Large intestine (tissue), 12 donors: ENCODE data around the gene MEN1. TPM values are rescaled to one million over a fixed set of nuclear protein-coding genes. Genes with fewer than 3 reads are reported as not detected.

ENCODE experiments used
- DNase-seq, 2 donors: peaks; one replicate each; pipeline versions ENCODE4 v3.0.0 to v3.0.0-alpha.2; 2013
- H3K27ac ChIP-seq: one replicate; pipeline ENCODE4 v1.5.1; 2013; ENCODE audit warnings: low read length
- H3K27me3 ChIP-seq: 2 replicates; pipeline ENCODE4 v1.6.1; 2013; ENCODE audit warnings: low read length; ENCODE audit not compliant: control insufficient read depth, insufficient read depth
- H3K36me3 ChIP-seq: 2 replicates; pipeline ENCODE4 v1.6.1; 2013; ENCODE audit warnings: low read length; ENCODE audit not compliant: control insufficient read depth, insufficient read depth
- H3K4me1 ChIP-seq: one replicate; pipeline ENCODE4 v1.6.1; 2013; ENCODE audit warnings: low read length; ENCODE audit not compliant: control insufficient read depth, insufficient read depth
- H3K4me3 ChIP-seq: one replicate; pipeline ENCODE4 v1.5.1; 2013; ENCODE audit warnings: low read length
- H3K9me3 ChIP-seq: one replicate; pipeline ENCODE4 v1.6.1; 2013; ENCODE audit warnings: mild to moderate bottlenecking, low read depth, low read length, moderate library complexity; ENCODE audit not compliant: control insufficient read depth
- WGBS: methylation state at CpG from one replicate; pipeline ENCODE4 v1.1.5; 2013; ENCODE audit warnings: low lambda C conversion rate; ENCODE audit not compliant: insufficient coverage; 5-methylcytosine and 5-hydroxymethylcytosine counted together
- long read RNA-seq, 11 donors: transcript quantifications; one replicate each; lab custom pipeline, GENCODE V29; 2026
- polyA plus RNA-seq: library from polyadenylated mRNA; unstranded; fragments of 120-200 nt; gene quantifications from one replicate; pipeline ENCODE4 v1.2.1, GENCODE V29; 2013

Gene MEN1
- 29.0 TPM for polyA plus RNA-seq
- long read RNA-seq, donor 1, partial matches to known transcripts: 0 of 2 reads
- long read RNA-seq, donor 1, other reads (novel, unspliced or antisense): 0 of 2 reads
- long read RNA-seq, donor 2, transcript MEN1-207 (9 exons, 3,150 nt): major isoform, 5 of 10 reads
- long read RNA-seq, donor 2, partial matches to known transcripts: 0 of 10 reads
- long read RNA-seq, donor 2, other reads (novel, unspliced or antisense): 0 of 10 reads
- long read RNA-seq, donor 3: 0 reads
- long read RNA-seq, donor 4: 0 reads
- long read RNA-seq, donor 5: 0 reads
- long read RNA-seq, donor 6, partial matches to known transcripts: 11 of 17 reads
- long read RNA-seq, donor 6, other reads (novel, unspliced or antisense): 0 of 17 reads
- long read RNA-seq, donor 7: 0 reads
- long read RNA-seq, donor 8, partial matches to known transcripts: 0 of 3 reads
- long read RNA-seq, donor 8, other reads (novel, unspliced or antisense): 0 of 3 reads
- long read RNA-seq, donor 9, partial matches to known transcripts: 5 of 8 reads
- long read RNA-seq, donor 9, other reads (novel, unspliced or antisense): 0 of 8 reads
- long read RNA-seq, donor 10, partial matches to known transcripts: 0 of 1 reads
- long read RNA-seq, donor 10, other reads (novel, unspliced or antisense): 0 of 1 reads
- long read RNA-seq, donor 11, partial matches to known transcripts: 0 of 1 reads
- long read RNA-seq, donor 11, other reads (novel, unspliced or antisense): 0 of 1 reads

DNA sequence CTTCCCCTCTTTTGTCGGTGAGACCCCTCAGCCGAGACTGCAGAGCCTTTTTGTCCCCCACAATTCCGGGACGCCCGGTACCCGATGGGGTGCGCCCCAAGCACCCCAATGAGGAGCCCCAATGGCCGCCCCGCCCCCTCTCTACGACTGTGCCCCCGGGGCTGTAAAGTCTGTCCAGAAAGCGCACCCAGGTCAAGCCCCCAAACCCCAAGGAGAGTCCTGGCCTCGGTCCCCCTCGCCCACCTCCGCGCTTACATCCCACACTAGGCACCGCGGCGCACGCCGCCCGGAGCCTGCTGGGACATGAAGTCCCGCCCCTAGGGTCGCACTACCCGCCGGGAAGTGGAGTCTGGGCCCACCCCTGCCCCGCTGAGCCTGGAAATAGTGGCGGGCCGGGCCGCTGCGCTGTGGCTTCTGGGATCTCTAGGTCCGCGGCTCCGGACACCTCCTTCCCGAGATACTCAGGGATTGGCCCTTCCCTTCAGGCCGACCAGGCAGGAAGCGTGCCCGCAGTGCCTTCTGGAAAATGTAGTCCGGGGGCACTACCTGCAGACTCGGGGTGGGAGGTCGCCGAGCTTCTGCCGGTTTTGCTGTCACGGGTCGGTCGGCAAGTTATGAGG is at the start of gene MEN1:
Gene MEN1 (minus strand): TSS at position 281 of the 620 bp plus-strand sequence. CDS start 442 bp downstream, outside the sequence.
- WGBS: no CpG with 5 or more reads among the region's 46 CpGs
- peaks cover 6% of the 10 kb centered on the region for H3K4me1 ChIP-seq
- peaks cover 26% of the 10 kb centered on the region for H3K36me3 ChIP-seq
- no peaks in the 10 kb centered on the region for H3K27me3 ChIP-seq
- peak within 1 kb of the TSS; percentile 92 for H3K4me3 ChIP-seq
- peak; percentile 97 to 98 for DNase-seq
- H3K9me3 ChIP-seq: no peaks in the 10 kb centered on the region
- H3K27ac ChIP-seq: peak within 1 kb of the TSS; percentile 79

DNA sequence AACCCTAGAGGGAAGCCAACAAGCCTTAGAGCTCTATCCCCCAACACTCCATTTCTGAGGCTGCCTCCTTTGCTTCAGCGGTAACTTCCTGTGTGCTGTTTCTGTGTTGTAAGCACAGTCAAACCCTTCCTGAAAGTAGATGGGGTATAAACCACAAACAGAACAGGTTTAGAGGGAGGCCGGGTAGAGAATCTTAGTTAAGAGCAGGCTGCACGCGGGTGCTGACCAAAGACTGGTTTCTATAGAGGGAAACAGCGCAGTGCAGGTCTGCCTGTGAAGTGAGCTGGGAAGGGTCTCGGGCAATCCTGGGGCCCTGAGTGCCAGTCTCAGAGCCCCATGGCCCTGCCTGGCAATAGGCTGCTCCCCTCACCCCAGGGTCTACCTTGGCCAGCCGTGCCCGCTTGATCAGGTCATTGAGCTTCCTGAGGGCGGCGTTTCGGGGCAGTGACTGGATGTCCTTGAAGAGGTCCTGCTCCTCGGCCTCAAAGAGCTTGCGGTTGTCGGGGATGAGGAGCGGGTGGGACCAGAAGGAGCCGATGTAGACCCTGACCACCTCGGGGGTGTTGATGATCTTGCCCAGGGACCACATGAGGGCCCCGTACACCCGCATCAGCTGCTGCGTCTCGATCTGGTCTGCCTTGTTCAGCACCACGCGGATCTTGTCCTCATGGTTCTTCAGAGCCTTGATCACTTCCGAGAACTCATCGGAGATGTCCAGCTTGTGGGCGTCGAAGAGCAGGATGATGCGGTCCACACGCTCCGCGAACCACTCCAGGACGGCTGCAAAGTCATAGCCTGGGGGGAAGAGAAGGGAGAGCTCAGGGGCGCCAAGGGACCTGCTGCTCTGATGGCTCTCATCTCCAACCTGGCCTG is 49.4 kb upstream of the MEN1 start:
- no CpG with 5 or more reads among the region's 33 CpGs for WGBS
- H3K36me3 ChIP-seq: peaks cover 48% of the 10 kb centered on the region
- no peak for DNase-seq
- no peaks in the 10 kb centered on the region for H3K27me3 ChIP-seq
- no peak overlapping the region for H3K4me3 ChIP-seq
- peaks cover 69% of the 10 kb centered on the region for H3K4me1 ChIP-seq
- no peaks in the 10 kb centered on the region for H3K9me3 ChIP-seq
- no peak overlapping the region for H3K27ac ChIP-seq

DNA sequence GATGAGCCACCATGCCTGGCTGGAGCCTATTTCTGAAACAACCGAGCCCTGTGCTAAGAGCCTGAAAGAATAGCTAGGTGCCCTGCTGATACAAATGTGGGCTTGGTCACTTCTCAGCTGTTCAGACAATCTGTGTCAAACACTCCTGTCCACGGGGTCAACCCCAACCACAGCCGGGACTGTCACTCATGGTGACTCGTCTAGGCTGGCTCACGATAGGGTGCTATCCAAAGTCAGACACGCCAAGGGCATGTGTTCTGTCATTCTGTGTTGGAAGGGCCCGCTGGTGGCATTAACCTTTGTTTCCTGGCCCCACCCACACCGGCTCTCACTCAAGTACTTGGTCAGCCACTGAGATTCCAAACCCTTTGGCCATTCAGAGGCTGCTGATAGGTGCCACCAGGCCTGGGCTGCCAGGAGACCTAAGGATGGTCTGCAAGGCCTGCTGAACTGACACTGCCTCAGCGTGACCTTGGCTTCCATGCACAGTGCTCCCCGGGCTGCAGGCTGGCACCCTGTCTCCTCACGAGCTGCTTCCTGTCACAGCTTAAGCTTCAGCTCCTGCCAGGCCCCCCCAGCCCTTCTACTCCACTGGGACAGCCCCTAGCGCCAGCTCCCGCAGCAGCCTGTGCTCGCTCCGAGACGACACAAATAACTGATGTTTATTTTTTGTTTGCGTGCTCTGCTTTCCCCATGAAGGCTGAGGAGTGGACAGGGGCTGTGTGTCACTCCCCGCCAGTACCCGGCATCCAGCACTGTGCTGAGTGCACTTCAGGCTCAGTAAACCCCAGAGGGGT is 48.3 kb upstream of the MEN1 start:
- no peak overlapping the region for H3K4me3 ChIP-seq
- peaks cover 63% of the 10 kb centered on the region for H3K4me1 ChIP-seq
- peaks cover 59% of the 10 kb centered on the region for H3K36me3 ChIP-seq
- H3K27me3 ChIP-seq: no peaks in the 10 kb centered on the region
- peak overlapping the region; percentile 31 for H3K27ac ChIP-seq
- no peak for DNase-seq
- no CpG with 5 or more reads among the region's 19 CpGs for WGBS
- peaks cover 6% of the 10 kb centered on the region for H3K9me3 ChIP-seq

DNA sequence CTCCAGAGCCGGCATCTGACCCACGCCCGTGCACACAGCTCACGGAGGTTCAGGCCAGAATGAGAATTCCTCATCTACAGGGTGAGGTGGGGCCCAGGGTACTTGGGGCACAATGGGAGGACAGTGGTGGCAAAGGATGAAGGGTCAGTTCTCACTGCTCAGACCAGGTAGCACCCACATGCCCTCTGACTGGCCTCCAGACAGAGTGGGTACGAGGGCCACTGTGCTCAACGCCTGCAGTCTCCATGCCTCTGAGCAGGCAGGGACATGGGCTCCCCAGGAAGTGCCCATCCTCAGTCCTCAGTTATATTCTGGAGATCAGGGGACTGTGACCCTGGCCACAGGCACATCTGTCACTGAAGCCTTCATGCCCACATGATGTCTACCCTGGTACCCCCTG is 47.1 kb upstream of the MEN1 start:
- peak overlapping the region; percentile 82 for H3K27ac ChIP-seq
- DNase-seq: no peak
- WGBS: no CpG with 5 or more reads among the region's 6 CpGs
- peaks cover 56% of the 10 kb centered on the region for H3K4me1 ChIP-seq
- peaks cover 6% of the 10 kb centered on the region for H3K9me3 ChIP-seq
- no peak overlapping the region for H3K4me3 ChIP-seq
- peaks cover 71% of the 10 kb centered on the region for H3K36me3 ChIP-seq
- H3K27me3 ChIP-seq: no peaks in the 10 kb centered on the region

DNA sequence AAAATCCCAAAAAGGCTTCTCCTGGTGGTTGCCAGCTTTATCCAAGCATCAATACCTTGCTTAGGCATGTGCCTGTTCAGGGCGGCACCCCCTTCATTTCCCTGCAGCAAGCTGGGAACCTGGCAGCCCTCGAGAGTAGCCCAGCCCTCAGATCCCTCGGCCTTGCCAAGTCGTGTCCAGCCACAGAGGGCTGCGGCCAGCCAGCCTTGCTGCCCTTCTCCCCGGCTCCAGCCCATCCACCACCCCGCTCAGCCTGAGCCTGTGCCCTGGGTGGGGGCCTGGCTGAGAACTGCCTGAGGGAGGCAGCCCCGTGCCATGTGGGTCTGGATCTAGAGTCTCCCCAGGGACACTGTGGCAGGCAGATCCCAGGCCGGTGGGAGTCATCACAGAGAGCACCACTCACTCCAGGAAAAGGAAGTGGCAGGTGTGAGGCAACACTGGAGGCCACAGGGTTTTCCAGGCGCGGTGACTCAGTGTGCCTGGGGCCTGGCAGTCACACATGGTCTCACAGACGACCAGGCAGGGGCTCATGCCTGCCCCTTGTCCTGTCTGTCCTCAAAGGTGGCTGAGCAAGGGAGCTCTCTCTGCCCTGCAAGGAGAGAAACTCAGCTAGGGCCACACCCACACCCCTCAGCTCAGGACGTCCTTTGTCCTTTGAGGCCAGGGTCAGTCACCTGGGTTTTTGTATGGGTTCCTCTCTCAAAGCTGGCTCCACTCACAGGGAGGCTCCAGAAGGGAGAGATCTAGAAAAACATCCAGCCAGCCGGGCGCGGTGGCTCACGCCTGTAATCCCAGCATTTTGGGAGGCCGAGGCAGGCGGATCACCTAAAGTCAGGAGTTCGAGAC is 46.3 kb upstream of the MEN1 start:
- WGBS: no CpG with 5 or more reads among the region's 20 CpGs
- H3K4me1 ChIP-seq: peaks cover 56% of the 10 kb centered on the region
- DNase-seq: peak; percentile 77 to 88

DNA sequence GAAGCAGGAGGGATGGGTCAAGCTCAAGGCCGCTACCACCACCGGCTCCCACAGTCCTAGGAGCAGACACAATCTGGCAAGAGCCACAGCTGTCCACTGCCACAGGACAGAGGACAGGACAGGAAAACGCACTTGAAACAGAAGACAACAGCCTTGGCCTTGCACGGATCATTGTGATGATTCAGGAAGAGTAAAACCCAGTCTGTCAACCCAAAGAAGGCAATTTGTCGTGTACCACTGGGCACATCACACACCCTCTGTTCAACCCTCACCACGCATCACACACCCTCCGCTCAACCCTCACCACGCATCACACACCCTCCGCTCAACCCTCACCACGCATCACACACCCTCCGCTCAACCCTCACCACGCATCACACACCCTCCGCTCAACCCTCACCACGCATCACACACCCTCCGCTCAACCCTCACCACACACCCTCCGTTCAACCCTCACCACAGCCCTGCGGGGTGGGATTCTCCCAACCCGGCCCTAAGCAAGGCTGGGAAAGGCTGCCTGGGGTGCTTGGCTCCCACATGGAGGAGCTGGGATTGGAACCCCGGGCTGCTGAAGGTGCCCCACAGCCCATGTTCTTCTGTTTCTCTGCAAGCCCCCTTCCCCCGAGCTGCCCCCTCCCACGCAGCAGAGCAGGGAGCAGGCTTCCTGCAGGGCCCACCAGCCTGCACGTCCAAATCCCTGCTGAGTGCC is 45.4 kb upstream of the MEN1 start:
- H3K4me1 ChIP-seq: peaks cover 61% of the 10 kb centered on the region
- peak overlapping the region; percentile 82 for H3K27ac ChIP-seq
- peaks cover 74% of the 10 kb centered on the region for H3K36me3 ChIP-seq
- H3K4me3 ChIP-seq: no peak overlapping the region
- WGBS: no CpG with 5 or more reads among the region's 22 CpGs
- H3K9me3 ChIP-seq: peaks cover 6% of the 10 kb centered on the region
- no peaks in the 10 kb centered on the region for H3K27me3 ChIP-seq
- no peak for DNase-seq

More for the DNA sequence above, 46.3 kb upstream of the MEN1 start:
- Histone ChIP-seq H3K27me3 (no peaks in the 10 kb centered on the region), H3K36me3 (peaks cover 76% of the 10 kb centered on the region), H3K4me3 (no peak overlapping the region), H3K9me3 (peaks cover 6% of the 10 kb centered on the region), H3K27ac (peak overlapping the region; percentile 82)

DNA sequence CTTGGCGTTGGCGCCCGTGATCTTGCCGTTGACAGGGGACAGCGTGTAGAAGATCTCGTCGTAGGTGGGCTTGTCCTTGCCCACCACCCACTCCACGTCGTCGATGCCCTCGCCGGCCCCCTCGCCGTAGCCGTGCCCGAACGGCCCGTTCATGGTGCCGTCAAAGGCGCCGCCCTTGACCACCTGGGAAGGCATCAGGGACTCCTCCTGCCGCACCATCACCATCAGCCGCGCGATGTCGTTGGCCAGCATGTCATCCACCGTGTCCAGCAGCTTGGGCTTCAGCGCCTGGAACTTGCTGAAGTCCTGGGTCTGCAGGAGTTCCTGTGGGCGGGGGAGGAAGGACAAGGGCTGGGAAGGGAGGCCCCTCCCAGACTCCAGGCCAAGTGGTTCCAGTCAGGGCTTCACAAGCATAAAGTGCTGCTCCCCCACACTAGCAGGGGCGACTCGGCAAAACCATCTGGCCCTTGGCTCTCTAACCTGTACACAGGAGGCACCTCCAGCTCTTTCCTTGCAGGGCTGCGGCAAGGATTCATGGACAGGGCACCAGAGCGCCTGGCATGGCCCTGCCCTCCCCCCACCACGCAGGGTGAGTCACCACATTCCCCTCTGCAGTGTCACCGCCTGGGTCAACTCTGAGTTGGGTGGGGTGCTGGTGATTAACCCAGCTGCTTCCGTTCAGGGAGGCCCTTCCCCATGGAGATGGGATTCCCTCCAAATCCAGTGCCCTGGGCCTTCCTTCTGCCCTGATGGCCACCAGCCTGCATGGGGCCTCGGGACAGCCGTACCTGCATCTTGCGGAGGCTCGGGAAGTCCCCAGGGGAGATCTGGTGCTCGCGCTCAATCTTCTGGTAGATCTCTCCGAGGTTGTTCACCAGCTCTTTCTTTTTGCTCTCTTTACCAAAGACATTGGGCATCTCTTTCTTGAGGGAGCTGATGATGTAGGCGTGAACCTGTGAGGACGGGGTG is 44.5 kb upstream of the MEN1 start:
- no CpG with 5 or more reads among the region's 45 CpGs for WGBS
- DNase-seq: peak; percentile 61 to 75
- H3K27ac ChIP-seq: peak overlapping the region; percentile 40
- H3K4me1 ChIP-seq: peaks cover 61% of the 10 kb centered on the region
- H3K9me3 ChIP-seq: peaks cover 6% of the 10 kb centered on the region
- H3K36me3 ChIP-seq: peaks cover 70% of the 10 kb centered on the region
- no peaks in the 10 kb centered on the region for H3K27me3 ChIP-seq
- no peak overlapping the region for H3K4me3 ChIP-seq

DNA sequence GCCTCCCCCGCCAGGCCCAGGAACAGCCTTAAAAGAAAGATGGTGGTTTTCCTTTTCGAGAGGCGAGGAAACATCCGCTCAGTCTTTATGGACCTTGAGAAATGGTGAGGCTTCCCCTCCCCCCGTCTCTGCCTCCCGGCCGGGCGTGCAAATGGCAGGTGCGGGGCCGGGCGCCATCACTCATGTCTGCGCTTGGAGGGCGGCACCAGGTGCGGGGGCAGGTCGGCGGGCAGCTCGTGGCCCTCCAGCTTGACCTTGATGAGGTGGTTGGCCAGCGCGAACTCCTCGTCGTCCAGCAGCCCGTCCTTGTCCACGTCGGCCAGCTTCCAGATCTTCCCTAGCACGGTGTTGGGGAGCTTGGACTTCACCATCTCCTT is 43.8 kb upstream of the MEN1 start:
- H3K36me3 ChIP-seq: peaks cover 64% of the 10 kb centered on the region
- H3K27me3 ChIP-seq: no peaks in the 10 kb centered on the region
- no peak overlapping the region for H3K4me3 ChIP-seq
- no CpG with 5 or more reads among the region's 25 CpGs for WGBS
- H3K4me1 ChIP-seq: peaks cover 68% of the 10 kb centered on the region
- peaks cover 6% of the 10 kb centered on the region for H3K9me3 ChIP-seq
- no peak overlapping the region for H3K27ac ChIP-seq
- DNase-seq: no peak
